HepG2 (cell line): ENCODE measurements around the gene INHBB. TPM values are rescaled to one million over a fixed set of nuclear protein-coding genes. Genes with fewer than 3 reads are reported as not detected.

Experiments used
- BATF2 ChIP-seq: sonication (generic); formaldehyde crosslinking; IDR thresholded peaks from 2 replicates; pipeline ENCODE4 v1.8.0; 2022; ENCODE audit warnings: mild to moderate bottlenecking, missing genetic modification reagents, moderate library complexity
- DBP ChIP-seq: sonication (generic); formaldehyde crosslinking; IDR thresholded peaks from 2 replicates; pipeline ENCODE4 v1.4.0; 2020; ENCODE audit warnings: missing genetic modification reagents; ENCODE audit errors: not compliant biosample characterization
- GPN1 ChIP-seq: sonication (generic); formaldehyde crosslinking; IDR thresholded peaks from 2 replicates; pipeline ENCODE4 v1.5.1; 2020; ENCODE audit warnings: missing genetic modification reagents, borderline replicate concordance
- RARG ChIP-seq: sonication (generic); formaldehyde crosslinking; IDR thresholded peaks from 2 replicates; pipeline ENCODE4 v1.4.0; 2020; ENCODE audit warnings: low read depth, mild to moderate bottlenecking, missing genetic modification reagents
- RBM39 ChIP-seq: fragments of 200-400 bp; formaldehyde crosslinking; IDR thresholded peaks from one replicate; pipeline ENCODE4 v1.6.1; 2018; ENCODE audit warnings: antibody characterized with exemption, mild to moderate bottlenecking, low read depth, low read length; ENCODE audit not compliant: poor library complexity, severe bottlenecking
- REXO4 ChIP-seq: sonication (generic); formaldehyde crosslinking; IDR thresholded peaks from 2 replicates; pipeline ENCODE4 v1.8.0; 2022; ENCODE audit warnings: missing genetic modification reagents, mild to moderate bottlenecking, borderline replicate concordance
- SP4 ChIP-seq: sonication (generic); formaldehyde crosslinking; IDR thresholded peaks from 2 replicates; pipeline ENCODE4 v1.8.1; 2023; ENCODE audit warnings: mild to moderate bottlenecking, missing genetic modification reagents
- TCF12 ChIP-seq, 2 experiments: fragments of 450-650 bp in 1 of 2; sonication (generic) in 1 of 2; formaldehyde crosslinking in 1 of 2; IDR thresholded peaks; 2 replicates each; pipeline versions ENCODE4 v1.6.1 to v1.8.0; 2017 to 2022; ENCODE audit warnings: antibody characterized with exemption in 1 of 2, mild to moderate bottlenecking in 1 of 2, missing genetic modification reagents in 1 of 2, moderate library complexity in 1 of 2
- THAP8 ChIP-seq: sonication (generic); formaldehyde crosslinking; IDR thresholded peaks from 2 replicates; pipeline ENCODE4 v1.5.1; 2020; ENCODE audit warnings: missing genetic modification reagents, mild to moderate bottlenecking, borderline replicate concordance
- U2AF1 ChIP-seq: fragments of 200-400 bp; formaldehyde crosslinking; optimal IDR thresholded peaks from 2 replicates; pipeline ENCODE3; 2017; ENCODE audit warnings: mild to moderate bottlenecking, low read depth, low read length
- ZBTB38 ChIP-seq: sonication (generic); formaldehyde crosslinking; IDR thresholded peaks from 2 replicates; pipeline ENCODE4 v1.5.1; 2020; ENCODE audit warnings: mild to moderate bottlenecking, missing genetic modification reagents
- ZFP37 ChIP-seq: sonication (generic); formaldehyde crosslinking; IDR thresholded peaks from 2 replicates; pipeline ENCODE4 v1.4.0; 2020; ENCODE audit warnings: missing genetic modification reagents, borderline replicate concordance
- ZNF121 ChIP-seq: sonication (generic); formaldehyde crosslinking; IDR thresholded peaks from 2 replicates; pipeline ENCODE4 v1.5.0; 2020; ENCODE audit warnings: mild to moderate bottlenecking, missing genetic modification reagents
- ZNF160 ChIP-seq: sonication (generic); formaldehyde crosslinking; IDR thresholded peaks from 2 replicates; pipeline ENCODE4 v1.8.0; 2022; ENCODE audit warnings: mild to moderate bottlenecking, inconsistent platforms, missing genetic modification reagents
- ZNF207 ChIP-seq: fragments of 450-650 bp; IDR thresholded peaks from 2 replicates; pipeline ENCODE4 v1.6.1; 2016; ENCODE audit warnings: antibody characterized with exemption, borderline replicate concordance
- ZNF317 ChIP-seq: sonication (generic); formaldehyde crosslinking; IDR thresholded peaks from 2 replicates; pipeline ENCODE4 v1.5.0; 2020; ENCODE audit warnings: mild to moderate bottlenecking, missing genetic modification reagents
- ZNF451 ChIP-seq: sonication (generic); formaldehyde crosslinking; IDR thresholded peaks from 2 replicates; pipeline ENCODE4 v1.5.0; 2020; ENCODE audit warnings: mild to moderate bottlenecking, missing genetic modification reagents
- ZNF678 ChIP-seq: sonication (generic); formaldehyde crosslinking; IDR thresholded peaks from 2 replicates; pipeline ENCODE4 v1.4.0; 2020; ENCODE audit warnings: mild to moderate bottlenecking, missing genetic modification reagents
- ZSCAN30 ChIP-seq: sonication (generic); formaldehyde crosslinking; IDR thresholded peaks from 2 replicates; pipeline ENCODE4 v1.5.0; 2020; ENCODE audit warnings: mild to moderate bottlenecking, missing genetic modification reagents
- polyA plus RNA-seq, 8 experiments: library from polyadenylated mRNA; depleted of rRNA in 3 of 8; stranded (reverse) in 7 of 8; unstranded in 1 of 8; fragments of >200 nt; fragmentation: Illumina TruSeq in 4 of 8; extraction: Trizol in 4 of 8; gene quantifications; 2 replicates each; pipeline versions ENCODE4 v1.2.1 to v1.2.3, GENCODE V29; 2011 to 2016; ENCODE audit warnings: low read depth in 4 of 8, missing spikeins in 1 of 8, mixed read lengths in 1 of 8; ENCODE audit not compliant: insufficient read depth in 1 of 8
- total RNA-seq, 5 experiments: library from RNA; depleted of rRNA; stranded (reverse); fragments of >200 nt; fragmentation: Illumina TruSeq; extraction: Trizol; gene quantifications; 2 replicates each; pipeline ENCODE4 v1.2.3, GENCODE V29; 2016; ENCODE audit warnings: low read depth in 1 of 5
- TF ChIP-seq, protein P1 (sequence below): sonication (generic); formaldehyde crosslinking; IDR thresholded peaks from 2 replicates; pipeline ENCODE4 v1.4.0; 2020; ENCODE audit warnings: missing genetic modification reagents, borderline replicate concordance
- TF ChIP-seq, protein P2 (sequence below): sonication (generic); formaldehyde crosslinking; IDR thresholded peaks from 2 replicates; pipeline ENCODE4 v1.4.0; 2020; ENCODE audit warnings: missing genetic modification reagents, mild to moderate bottlenecking, borderline replicate concordance

The INHBB gene
- total and polyA plus RNA-seq, 2 of the 13 experiments (the other 11 are each of a cell fraction or from before 2014, with no cell fraction given), result 0.20 to 1.7 TPM

- TF ChIP-seq, protein P1, sequence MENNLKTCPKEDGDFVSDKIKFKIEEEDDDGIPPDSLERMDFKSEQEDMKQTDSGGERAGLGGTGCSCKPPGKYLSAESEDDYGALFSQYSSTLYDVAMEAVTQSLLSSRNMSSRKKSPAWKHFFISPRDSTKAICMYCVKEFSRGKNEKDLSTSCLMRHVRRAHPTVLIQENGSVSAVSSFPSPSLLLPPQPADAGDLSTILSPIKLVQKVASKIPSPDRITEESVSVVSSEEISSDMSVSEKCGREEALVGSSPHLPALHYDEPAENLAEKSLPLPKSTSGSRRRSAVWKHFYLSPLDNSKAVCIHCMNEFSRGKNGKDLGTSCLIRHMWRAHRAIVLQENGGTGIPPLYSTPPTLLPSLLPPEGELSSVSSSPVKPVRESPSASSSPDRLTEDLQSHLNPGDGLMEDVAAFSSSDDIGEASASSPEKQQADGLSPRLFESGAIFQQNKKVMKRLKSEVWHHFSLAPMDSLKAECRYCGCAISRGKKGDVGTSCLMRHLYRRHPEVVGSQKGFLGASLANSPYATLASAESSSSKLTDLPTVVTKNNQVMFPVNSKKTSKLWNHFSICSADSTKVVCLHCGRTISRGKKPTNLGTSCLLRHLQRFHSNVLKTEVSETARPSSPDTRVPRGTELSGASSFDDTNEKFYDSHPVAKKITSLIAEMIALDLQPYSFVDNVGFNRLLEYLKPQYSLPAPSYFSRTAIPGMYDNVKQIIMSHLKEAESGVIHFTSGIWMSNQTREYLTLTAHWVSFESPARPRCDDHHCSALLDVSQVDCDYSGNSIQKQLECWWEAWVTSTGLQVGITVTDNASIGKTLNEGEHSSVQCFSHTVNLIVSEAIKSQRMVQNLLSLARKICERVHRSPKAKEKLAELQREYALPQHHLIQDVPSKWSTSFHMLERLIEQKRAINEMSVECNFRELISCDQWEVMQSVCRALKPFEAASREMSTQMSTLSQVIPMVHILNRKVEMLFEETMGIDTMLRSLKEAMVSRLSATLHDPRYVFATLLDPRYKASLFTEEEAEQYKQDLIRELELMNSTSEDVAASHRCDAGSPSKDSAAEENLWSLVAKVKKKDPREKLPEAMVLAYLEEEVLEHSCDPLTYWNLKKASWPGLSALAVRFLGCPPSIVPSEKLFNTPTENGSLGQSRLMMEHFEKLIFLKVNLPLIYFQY (CRISPR knock-in tag), result peak; percentile 83; the same call in 1 of the 2 replicates
- peak; percentile 31 for TF ChIP-seq RBM39
- TF ChIP-seq ZNF317 (CRISPR knock-in tag), result peak; percentile 80; the same call in 1 of the 2 replicates
- no peak for TF ChIP-seq REXO4 (CRISPR knock-in tag)
- TF ChIP-seq ZNF160, result no peak
- TF ChIP-seq ZNF678 (CRISPR knock-in tag), result no peak
- TF ChIP-seq RARG (CRISPR knock-in tag), result no peak
- TF ChIP-seq THAP8 (CRISPR knock-in tag), result no peak
- peak; percentile 85 for TF ChIP-seq ZFP37
- TF ChIP-seq ZNF451, result no peak; the same call in 1 of the 2 replicates
- TF ChIP-seq TCF12 (IDR thresholded peaks at IDR 0.05), result no peak
- no peak for TF ChIP-seq TCF12 (CRISPR knock-in tag; IDR thresholded peaks at IDR 0.05)
- no peak for TF ChIP-seq BATF2 (CRISPR knock-in tag)
- peak; percentile 69; the same call in 1 of the 2 replicates for TF ChIP-seq SP4
- TF ChIP-seq ZSCAN30 (CRISPR knock-in tag), result no peak
- TF ChIP-seq ZBTB38 (CRISPR knock-in tag), result peak; percentile 67; the same call in 1 of the 2 replicates
- TF ChIP-seq U2AF1, result no peak
- no peak for TF ChIP-seq GPN1
- TF ChIP-seq ZNF121 (CRISPR knock-in tag), result peak; percentile 11; the same call in 1 of the 2 replicates
- TF ChIP-seq, protein P2, sequence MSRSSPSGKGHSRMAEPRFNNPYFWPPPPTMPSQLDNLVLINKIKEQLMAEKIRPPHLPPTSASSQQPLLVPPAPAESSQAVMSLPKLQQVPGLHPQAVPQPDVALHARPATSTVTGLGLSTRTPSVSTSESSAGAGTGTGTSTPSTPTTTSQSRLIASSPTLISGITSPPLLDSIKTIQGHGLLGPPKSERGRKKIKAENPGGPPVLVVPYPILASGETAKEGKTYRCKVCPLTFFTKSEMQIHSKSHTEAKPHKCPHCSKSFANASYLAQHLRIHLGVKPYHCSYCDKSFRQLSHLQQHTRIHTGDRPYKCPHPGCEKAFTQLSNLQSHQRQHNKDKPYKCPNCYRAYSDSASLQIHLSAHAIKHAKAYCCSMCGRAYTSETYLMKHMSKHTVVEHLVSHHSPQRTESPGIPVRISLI (CRISPR knock-in tag), result no peak
- TF ChIP-seq DBP (CRISPR knock-in tag), result no peak
- no peak for TF ChIP-seq ZNF207
These were observed 53.3 kb downstream of the INHBB start (continued) for GRCh38 chr2:120398996-120399888.
